NCI-H128 (cell line): ENCODE data around the gene RASAL2.
"Not testable (repeated sequence)": the region's sequence is repeated elsewhere in the genome, so short reads cannot be mapped to it uniquely, and the experiment has no call there.

ENCODE experiments used
- DNase-seq: peaks from one replicate; lab custom pipeline; 2025; ENCODE audit not compliant: unreplicated experiment; lab: John Stamatoyannopoulos, UW

RASAL2 gene

GRCh38 chr1:178374016-178374415 is 280.1 kb downstream of the RASAL2 start:
- no peak for DNase-seq

GRCh38 chr1:178376008-178376407 is 282.1 kb downstream of the RASAL2 start:
- no peak for DNase-seq

- DNase-seq = no peak
Measured at GRCh38 chr1:178379807-178380206, 285.9 kb downstream of the RASAL2 start.

- DNase-seq = no peak
Measured at GRCh38 chr1:178382372-178382771, 288.5 kb downstream of the RASAL2 start.

GRCh38 chr1:178385662-178386061 is 291.8 kb downstream of the RASAL2 start:
- DNase-seq = no peak

- DNase-seq = no peak
Measured at GRCh38 chr1:178388418-178389145, 294.7 kb downstream of the RASAL2 start.

- DNase-seq = no peak
Measured at GRCh38 chr1:178389441-178389840, 295.5 kb downstream of the RASAL2 start.

- not testable (repeated sequence) for DNase-seq
Measured at GRCh38 chr1:178390280-178390679, 296.4 kb downstream of the RASAL2 start.

GRCh38 chr1:178393370-178393769 is 299.5 kb downstream of the RASAL2 start:
- no peak for DNase-seq

- no peak for DNase-seq
Measured at GRCh38 chr1:178396789-178397188, 302.9 kb downstream of the RASAL2 start.

- no peak for DNase-seq
Measured at GRCh38 chr1:178397678-178398077, 303.8 kb downstream of the RASAL2 start.

- DNase-seq = no peak
Measured at GRCh38 chr1:178399177-178399728, 305.3 kb downstream of the RASAL2 start.

GRCh38 chr1:178405137-178405536 is 311.2 kb downstream of the RASAL2 start:
- DNase-seq = no peak

- no peak for DNase-seq
Measured at GRCh38 chr1:178407215-178407614, 313.3 kb downstream of the RASAL2 start.

- no peak for DNase-seq
Measured at GRCh38 chr1:178407655-178408054, 313.8 kb downstream of the RASAL2 start.

- no peak for DNase-seq
Measured at GRCh38 chr1:178408871-178409270, 315.0 kb downstream of the RASAL2 start.

GRCh38 chr1:178409541-178409940 is 315.6 kb downstream of the RASAL2 start:
- DNase-seq = no peak

- DNase-seq = no peak
Measured at GRCh38 chr1:178411756-178412399, 318.0 kb downstream of the RASAL2 start.

GRCh38 chr1:178412400-178412770 is 318.5 kb downstream of the RASAL2 start:
- DNase-seq = no peak

GRCh38 chr1:178417858-178418257 is 324.0 kb downstream of the RASAL2 start:
- DNase-seq = no peak

GRCh38 chr1:178418284-178418955 is 324.5 kb downstream of the RASAL2 start:
- no peak for DNase-seq

GRCh38 chr1:178434360-178434759 is 340.5 kb downstream of the RASAL2 start:
- no peak for DNase-seq
